MM.1S (cell line): ENCODE results near the gene DPP9.

Experiments
- DNase-seq: peaks from one replicate; pipeline ENCODE4 v3.0.0-alpha.2; 2015
- H2AFZ ChIP-seq: fragments of 300-600 bp; sonication (generic); 2 replicates; pipeline ENCODE4 v1.6.0; 2016; ENCODE audit warnings: antibody characterized with exemption, low read length
- H3F3A ChIP-seq: fragments of 300-600 bp; sonication (generic); 2 replicates; pipeline ENCODE4 v1.6.1; 2016; ENCODE audit warnings: mild to moderate bottlenecking, antibody characterized with exemption, low read length, moderate library complexity, mixed read lengths; ENCODE audit not compliant: insufficient read depth
- H3K27ac ChIP-seq: fragments of 300-600 bp; sonication (generic); 2 replicates; pipeline ENCODE4 v1.5.1; 2016; ENCODE audit warnings: mild to moderate bottlenecking, low read length
- H3K27me3 ChIP-seq: fragments of 300-600 bp; sonication (generic); replicated peaks from 2 replicates; pipeline ENCODE4 v1.6.0; 2016; ENCODE audit warnings: low read length; ENCODE audit not compliant: insufficient read depth
- H3K36me3 ChIP-seq: fragments of 300-600 bp; sonication (generic); replicated peaks from 2 replicates; pipeline ENCODE4 v1.6.1; 2016; ENCODE audit warnings: mild to moderate bottlenecking, low read length, mixed read lengths; ENCODE audit not compliant: insufficient read depth
- H3K4me1 ChIP-seq: fragments of 300-600 bp; sonication (generic); 2 replicates; pipeline ENCODE4 v1.6.1; 2016; ENCODE audit warnings: low read length, mixed read lengths
- H3K4me2 ChIP-seq: fragments of 300-600 bp; sonication (generic); 2 replicates; pipeline ENCODE4 v1.6.0; 2016; ENCODE audit warnings: low read depth, low read length
- H3K4me3 ChIP-seq: fragments of 300-600 bp; sonication (generic); 2 replicates; pipeline ENCODE4 v1.5.1; 2016; ENCODE audit warnings: low read length, mixed read lengths
- H3K79me2 ChIP-seq: fragments of 300-600 bp; sonication (generic); 2 replicates; pipeline ENCODE4 v1.6.1; 2016; ENCODE audit warnings: mixed run types, low read length, mixed read lengths
- H3K9ac ChIP-seq: fragments of 300-600 bp; sonication (generic); 2 replicates; pipeline ENCODE4 v1.6.1; 2016; ENCODE audit warnings: low read length, mixed read lengths
- H3K9me2 ChIP-seq: fragments of 300-600 bp; sonication (generic); replicated peaks from 2 replicates; pipeline ENCODE4 v1.6.1; 2016; ENCODE audit warnings: mild to moderate bottlenecking, low read length, mixed read lengths; ENCODE audit not compliant: insufficient read depth
- H3K9me3 ChIP-seq: fragments of 300-600 bp; sonication (generic); replicated peaks from 2 replicates; pipeline ENCODE4 v1.6.1; 2016; ENCODE audit warnings: mild to moderate bottlenecking, low read length, mixed read lengths; ENCODE audit not compliant: insufficient read depth
- H4K20me1 ChIP-seq: fragments of 300-600 bp; sonication (generic); 2 replicates; pipeline ENCODE4 v1.6.1; 2016; ENCODE audit warnings: mild to moderate bottlenecking, low read length, moderate library complexity, mixed read lengths; ENCODE audit not compliant: insufficient read depth
- CTCF ChIP-seq: fragments of 300-600 bp; sonication (generic); IDR thresholded peaks from 2 replicates; pipeline ENCODE4 v1.5.1; 2016; ENCODE audit warnings: antibody characterized with exemption, low read length, mixed read lengths
- EZH2 ChIP-seq: fragments of 300-600 bp; sonication (generic); optimal IDR thresholded peaks from 2 replicates; pipeline ENCODE3; 2017; ENCODE audit warnings: low read depth, mild to moderate bottlenecking, antibody characterized with exemption, low read length, mixed read lengths
- EZH2phosphoT487 ChIP-seq: fragments of 300-600 bp; sonication (generic); IDR thresholded peaks from 2 replicates; pipeline ENCODE4 v1.6.1; 2018; ENCODE audit warnings: antibody characterized with exemption, low read length

DPP9 gene

GRCh38 chr19:4673726-4674125, 49.9 kb downstream of the DPP9 start:
- Histone ChIP-seq H3K79me2 (peaks cover 14% of the 10 kb centered on the region), H3K9me2 (no peaks in the 10 kb centered on the region), H3K9me3 (no peaks in the 10 kb centered on the region), H3F3A (peaks cover 16% of the 10 kb centered on the region; the same call in 1 of the 2 replicates), H4K20me1 (no peaks in the 10 kb centered on the region), H3K4me2 (no peak overlapping the region), H3K36me3 (no peaks in the 10 kb centered on the region), H3K4me3 (no peak overlapping the region), H3K27ac (no peak overlapping the region), H3K4me1 (peaks cover 7% of the 10 kb centered on the region; the same call in 1 of the 2 replicates), H3K9ac (no peak overlapping the region), H3K27me3 (no peaks in the 10 kb centered on the region), H2AFZ (no peak overlapping the region)
- DNase-seq = no peak
- no peak for TF ChIP-seq EZH2
- no peak for TF ChIP-seq EZH2phosphoT487
- no peak for TF ChIP-seq CTCF

GRCh38 chr19:4673216-4673615, 50.4 kb downstream of the DPP9 start:
- Histone ChIP-seq H3K36me3 (0 out of 2 replicates have a peak, but pooled peaks cover 2% of the 10 kb centered on the region), H3K4me3 (no peak overlapping the region), H3K9ac (no peak overlapping the region), H3K4me2 (no peak overlapping the region), H3K79me2 (peaks cover 19% of the 10 kb centered on the region), H3K9me3 (no peaks in the 10 kb centered on the region), H3K4me1 (peaks cover 7% of the 10 kb centered on the region; the same call in 1 of the 2 replicates), H3K27ac (no peak overlapping the region), H3F3A (peaks cover 16% of the 10 kb centered on the region; the same call in 1 of the 2 replicates), H2AFZ (no peak overlapping the region), H3K27me3 (no peaks in the 10 kb centered on the region), H4K20me1 (no peaks in the 10 kb centered on the region), H3K9me2 (no peaks in the 10 kb centered on the region)
- no peak for DNase-seq
- TF ChIP-seq EZH2 (no peak), EZH2phosphoT487 (no peak), CTCF (no peak)

- Histone ChIP-seq H4K20me1 (no peaks in the 10 kb centered on the region), H3K9me2 (no peaks in the 10 kb centered on the region), H3K4me1 (peaks cover 7% of the 10 kb centered on the region; the same call in 1 of the 2 replicates), H3K27ac (no peak overlapping the region), H3F3A (peaks cover 16% of the 10 kb centered on the region; the same call in 1 of the 2 replicates), H3K9me3 (no peaks in the 10 kb centered on the region), H3K79me2 (peaks cover 32% of the 10 kb centered on the region), H3K4me3 (no peak overlapping the region), H3K9ac (no peak overlapping the region), H3K27me3 (no peaks in the 10 kb centered on the region), H2AFZ (no peak overlapping the region), H3K36me3 (0 out of 2 replicates have a peak, but pooled peaks cover 6% of the 10 kb centered on the region), H3K4me2 (no peak overlapping the region)
- no peak for TF ChIP-seq EZH2
- TF ChIP-seq CTCF = no peak
- TF ChIP-seq EZH2phosphoT487 = no peak
- DNase-seq = no peak
These were observed 52.3 kb downstream of the DPP9 start for GRCh38 chr19:4671185-4671851.
